Measurements from ENCODE around the gene GDF15.

DNA sequence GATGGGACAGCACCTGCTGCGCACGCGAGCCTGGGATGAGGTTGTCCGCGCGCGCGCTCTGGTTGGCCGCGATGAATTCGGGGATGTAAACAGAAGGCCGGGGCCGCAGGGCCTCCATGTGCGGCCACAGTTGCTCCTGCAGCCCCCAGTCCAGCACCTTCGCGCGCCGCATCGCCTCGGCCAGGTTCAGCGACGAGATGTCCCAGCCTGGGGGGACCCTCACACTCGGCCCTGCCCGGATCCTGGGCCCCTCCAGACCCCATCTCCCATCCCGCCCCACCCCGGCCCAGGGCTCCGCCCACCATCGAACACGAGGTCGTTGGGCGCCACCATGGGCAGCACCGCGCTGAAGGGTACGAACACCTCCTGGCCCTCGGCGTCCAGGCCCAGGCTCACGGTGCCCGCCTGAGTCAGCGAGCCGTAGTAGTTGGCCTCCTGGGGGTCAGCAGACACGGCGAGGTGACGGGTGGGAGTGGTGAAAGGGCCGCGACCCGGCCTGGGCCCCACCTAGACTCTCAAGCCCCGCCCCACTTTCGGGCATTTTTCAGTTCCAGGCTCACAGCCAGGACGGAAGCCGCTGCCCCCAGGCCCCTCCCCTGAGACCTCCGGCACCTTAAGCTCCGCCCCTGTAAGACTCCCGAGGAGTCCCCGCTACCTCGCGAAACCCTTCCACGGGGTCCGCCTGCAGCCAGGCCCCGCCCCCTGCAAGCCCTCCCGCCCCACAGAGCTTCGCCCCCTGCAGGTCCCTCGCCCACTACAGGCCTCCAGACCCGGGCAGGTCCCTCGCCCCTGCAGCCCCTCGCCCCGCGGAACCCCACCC lies 50.9 kb downstream of the GDF15 start:
- TF ChIP-seq, protein P1, sequence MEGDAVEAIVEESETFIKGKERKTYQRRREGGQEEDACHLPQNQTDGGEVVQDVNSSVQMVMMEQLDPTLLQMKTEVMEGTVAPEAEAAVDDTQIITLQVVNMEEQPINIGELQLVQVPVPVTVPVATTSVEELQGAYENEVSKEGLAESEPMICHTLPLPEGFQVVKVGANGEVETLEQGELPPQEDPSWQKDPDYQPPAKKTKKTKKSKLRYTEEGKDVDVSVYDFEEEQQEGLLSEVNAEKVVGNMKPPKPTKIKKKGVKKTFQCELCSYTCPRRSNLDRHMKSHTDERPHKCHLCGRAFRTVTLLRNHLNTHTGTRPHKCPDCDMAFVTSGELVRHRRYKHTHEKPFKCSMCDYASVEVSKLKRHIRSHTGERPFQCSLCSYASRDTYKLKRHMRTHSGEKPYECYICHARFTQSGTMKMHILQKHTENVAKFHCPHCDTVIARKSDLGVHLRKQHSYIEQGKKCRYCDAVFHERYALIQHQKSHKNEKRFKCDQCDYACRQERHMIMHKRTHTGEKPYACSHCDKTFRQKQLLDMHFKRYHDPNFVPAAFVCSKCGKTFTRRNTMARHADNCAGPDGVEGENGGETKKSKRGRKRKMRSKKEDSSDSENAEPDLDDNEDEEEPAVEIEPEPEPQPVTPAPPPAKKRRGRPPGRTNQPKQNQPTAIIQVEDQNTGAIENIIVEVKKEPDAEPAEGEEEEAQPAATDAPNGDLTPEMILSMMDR (conservative IDR thresholded peaks at IDR 0.05; ENCODE audit: low read length) = no peak
- TF ChIP-seq EZH2phosphoT487 (IDR thresholded peaks at IDR 0.05; ENCODE audit: borderline replicate concordance, low read depth, low read length) = no peak

Measured in OCI-LY7 (cell line).